DOHH2 (cell line): Measurements from ENCODE around the gene KIF9.

Source experiments
- EZH2phosphoT487 ChIP-seq: fragments of 200-600 bp; sonication (generic); IDR thresholded peaks from 2 replicates; pipeline ENCODE4 v1.6.1; 2017; ENCODE audit warnings: borderline replicate concordance, mild to moderate bottlenecking, antibody characterized with exemption, low read length, moderate library complexity, mixed read lengths
- TF ChIP-seq, protein P1 (sequence below): fragments of 200-600 bp; sonication (generic); IDR thresholded peaks from one replicate; pipeline ENCODE4 v1.5.1; 2014; ENCODE audit warnings: antibody characterized with exemption, mild to moderate bottlenecking, low read depth, low read length; ENCODE audit not compliant: poor library complexity, severe bottlenecking

DNA sequence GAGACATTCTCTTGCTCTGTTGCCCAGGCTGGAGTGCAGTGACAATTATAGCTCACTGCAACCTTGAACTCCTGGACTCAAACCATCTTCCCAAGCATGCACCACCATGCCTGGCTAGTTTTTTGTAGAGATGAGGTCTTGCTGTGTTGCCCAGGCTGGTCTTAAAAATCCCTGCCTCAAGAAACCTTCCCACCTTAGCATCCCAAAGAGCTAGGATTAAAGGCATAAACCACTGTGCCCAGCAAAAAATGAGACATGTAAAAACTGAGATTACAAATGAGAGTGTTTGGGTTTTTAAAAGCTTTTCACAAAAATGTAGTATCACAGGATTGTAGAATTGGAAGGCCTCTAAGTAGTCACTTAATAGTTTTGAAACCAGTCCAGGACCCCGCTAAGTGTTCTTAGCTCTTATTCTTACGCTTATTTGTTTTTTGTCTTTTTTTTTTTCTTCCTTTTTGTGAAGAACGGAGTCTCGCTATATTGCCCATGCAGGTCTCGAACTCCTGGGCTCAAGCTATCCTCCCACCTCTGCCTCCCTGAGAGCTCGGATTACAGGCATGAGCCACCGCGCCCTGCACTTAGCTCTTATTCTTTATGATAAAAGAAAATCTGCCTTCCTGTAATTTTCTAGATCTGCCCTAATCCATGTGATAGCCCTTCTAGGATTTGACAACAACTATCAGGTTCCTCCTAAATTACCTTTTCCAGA, 31.6 kb upstream of the KIF9 start:
- TF ChIP-seq, protein P1, sequence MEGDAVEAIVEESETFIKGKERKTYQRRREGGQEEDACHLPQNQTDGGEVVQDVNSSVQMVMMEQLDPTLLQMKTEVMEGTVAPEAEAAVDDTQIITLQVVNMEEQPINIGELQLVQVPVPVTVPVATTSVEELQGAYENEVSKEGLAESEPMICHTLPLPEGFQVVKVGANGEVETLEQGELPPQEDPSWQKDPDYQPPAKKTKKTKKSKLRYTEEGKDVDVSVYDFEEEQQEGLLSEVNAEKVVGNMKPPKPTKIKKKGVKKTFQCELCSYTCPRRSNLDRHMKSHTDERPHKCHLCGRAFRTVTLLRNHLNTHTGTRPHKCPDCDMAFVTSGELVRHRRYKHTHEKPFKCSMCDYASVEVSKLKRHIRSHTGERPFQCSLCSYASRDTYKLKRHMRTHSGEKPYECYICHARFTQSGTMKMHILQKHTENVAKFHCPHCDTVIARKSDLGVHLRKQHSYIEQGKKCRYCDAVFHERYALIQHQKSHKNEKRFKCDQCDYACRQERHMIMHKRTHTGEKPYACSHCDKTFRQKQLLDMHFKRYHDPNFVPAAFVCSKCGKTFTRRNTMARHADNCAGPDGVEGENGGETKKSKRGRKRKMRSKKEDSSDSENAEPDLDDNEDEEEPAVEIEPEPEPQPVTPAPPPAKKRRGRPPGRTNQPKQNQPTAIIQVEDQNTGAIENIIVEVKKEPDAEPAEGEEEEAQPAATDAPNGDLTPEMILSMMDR, result no peak
- TF ChIP-seq EZH2phosphoT487, result no peak
